ENCODE data around the gene GNB1L.

- TF ChIP-seq CTCF (IDR thresholded peaks at IDR 0.05; ENCODE audit: low read depth, low read length): no peak
- no peak for TF ChIP-seq EZH2phosphoT487 (IDR thresholded peaks at IDR 0.05; ENCODE audit: low read depth)
These were observed 12.0 kb upstream of the GNB1L start for GRCh38 chr22:19866665-19867009.
